ENCODE results near the gene DKK3.

- TF ChIP-seq POLR2A (IDR thresholded peaks at IDR 0.05; ENCODE audit: low read length): no peak
- TF ChIP-seq GATA1 (IDR thresholded peaks at IDR 0.05; ENCODE audit: low read depth, low read length): no peak
These were observed 3.4 kb downstream of the DKK3 start for GRCh38 chr11:12005061-12005460.
